Loucy (cell line): ENCODE results near the gene SLC25A13.

Experiments
- H2AFZ ChIP-seq: fragments of 200-600 bp; sonication (generic); 2 replicates; pipeline ENCODE4 v1.6.0; 2016; ENCODE audit warnings: antibody characterized with exemption, mild to moderate bottlenecking, low read length, moderate library complexity
- H3F3A ChIP-seq: fragments of 200-600 bp; 2 replicates; pipeline ENCODE4 v1.6.0; 2016; ENCODE audit warnings: antibody characterized with exemption, low read depth, mild to moderate bottlenecking
- H3K27me3 ChIP-seq: fragments of 200-600 bp; sonication (generic); 2 replicates; pipeline ENCODE4 v1.6.1; 2014; ENCODE audit warnings: low read length, mild to moderate bottlenecking; ENCODE audit not compliant: insufficient read depth, poor library complexity, severe bottlenecking
- H3K36me3 ChIP-seq: fragments of 200-600 bp; sonication (generic); 2 replicates; pipeline ENCODE4 v1.6.1; 2016; ENCODE audit warnings: low read length; ENCODE audit not compliant: insufficient read depth
- H3K4me1 ChIP-seq: fragments of 200-600 bp; sonication (generic); 2 replicates; pipeline ENCODE4 v1.5.1; 2014; ENCODE audit warnings: low read length, mild to moderate bottlenecking; ENCODE audit not compliant: insufficient read depth, poor library complexity, severe bottlenecking
- H3K4me2 ChIP-seq: fragments of 200-600 bp; sonication (generic); 2 replicates; pipeline ENCODE4 v1.6.0; 2014; ENCODE audit warnings: antibody characterized with exemption, low read length, low read depth, mild to moderate bottlenecking; ENCODE audit not compliant: poor library complexity, severe bottlenecking
- H3K4me3 ChIP-seq: fragments of 200-600 bp; sonication (generic); 2 replicates; pipeline ENCODE4 v1.5.1; 2014; ENCODE audit warnings: low read length, mild to moderate bottlenecking, mixed read lengths; ENCODE audit not compliant: poor library complexity, severe bottlenecking
- H3K79me2 ChIP-seq: fragments of 200-600 bp; sonication (generic); 2 replicates; pipeline ENCODE4 v1.6.1; 2014; ENCODE audit warnings: low read length; ENCODE audit not compliant: insufficient read depth
- H3K9ac ChIP-seq: fragments of 200-600 bp; sonication (generic); 2 replicates; pipeline ENCODE4 v1.6.0; 2014; ENCODE audit warnings: mild to moderate bottlenecking, low read depth, low read length, moderate library complexity; ENCODE audit not compliant: poor library complexity, severe bottlenecking
- H3K9me2 ChIP-seq: fragments of 200-600 bp; sonication (generic); replicated peaks from 2 replicates; pipeline ENCODE4 v1.6.1; 2016; ENCODE audit warnings: low read depth, low read length, mixed read lengths
- H3K9me3 ChIP-seq: fragments of 200-600 bp; sonication (generic); 2 replicates; pipeline ENCODE4 v1.6.1; 2014; ENCODE audit warnings: mild to moderate bottlenecking, antibody characterized with exemption, low read length, low read depth; ENCODE audit not compliant: insufficient read depth
- H4K20me1 ChIP-seq: fragments of 200-600 bp; sonication (generic); 2 replicates; pipeline ENCODE4 v1.6.0; 2014; ENCODE audit warnings: antibody characterized with exemption, low read length, mild to moderate bottlenecking; ENCODE audit not compliant: insufficient read depth, poor library complexity, severe bottlenecking
- CTCF ChIP-seq: fragments of 200-600 bp; sonication (generic); conservative IDR thresholded peaks from 2 replicates; pipeline ENCODE4 v1.5.1; 2014; ENCODE audit warnings: mild to moderate bottlenecking, antibody characterized with exemption, low read length
- EZH2phosphoT487 ChIP-seq: fragments of 200-600 bp; IDR thresholded peaks from 2 replicates; pipeline ENCODE4 v1.6.1; 2018; ENCODE audit warnings: antibody characterized with exemption, mild to moderate bottlenecking, moderate library complexity, borderline replicate concordance

Gene SLC25A13

GRCh38 chr7:96182424-96183158, 139.3 kb downstream of the SLC25A13 start:
- Histone ChIP-seq H3F3A (no peaks in the 10 kb centered on the region; the same call in 1 of the 2 replicates), H3K9me3 (no peaks in the 10 kb centered on the region), H2AFZ (no peak overlapping the region), H3K4me2 (no peak overlapping the region), H3K9ac (no peak overlapping the region), H3K4me1 (no peaks in the 10 kb centered on the region), H3K79me2 (no peaks in the 10 kb centered on the region), H3K27me3 (no peaks in the 10 kb centered on the region), H3K4me3 (no peak overlapping the region), H4K20me1 (no peaks in the 10 kb centered on the region), H3K36me3 (peaks cover 20% of the 10 kb centered on the region; the same call in 1 of the 2 replicates), H3K9me2 (no peaks in the 10 kb centered on the region)
- TF ChIP-seq CTCF, result no peak
- TF ChIP-seq EZH2phosphoT487, result no peak

- no peaks in the 10 kb centered on the region for H3K27me3 ChIP-seq
- H3K4me3 ChIP-seq, result no peak overlapping the region
- no peak overlapping the region for H2AFZ ChIP-seq
- H3K4me2 ChIP-seq, result no peak overlapping the region
- H3K36me3 ChIP-seq, result peaks cover 20% of the 10 kb centered on the region; the same call in 1 of the 2 replicates
- no peaks in the 10 kb centered on the region for H3F3A ChIP-seq
- H3K9ac ChIP-seq, result no peak overlapping the region
- H3K4me1 ChIP-seq, result no peaks in the 10 kb centered on the region
- H3K9me2 ChIP-seq, result no peaks in the 10 kb centered on the region
- no peaks in the 10 kb centered on the region for H4K20me1 ChIP-seq
- H3K79me2 ChIP-seq, result no peaks in the 10 kb centered on the region
- TF ChIP-seq CTCF, result no peak
- no peak for TF ChIP-seq EZH2phosphoT487
- H3K9me3 ChIP-seq, result no peaks in the 10 kb centered on the region
Observed at GRCh38 chr7:96181174-96181573, 140.7 kb downstream of the SLC25A13 start.

GRCh38 chr7:96179837-96180236, 142.1 kb downstream of the SLC25A13 start:
- Histone ChIP-seq H3K9me2 (no peaks in the 10 kb centered on the region), H3K4me3 (no peak overlapping the region), H2AFZ (no peak overlapping the region), H3K4me2 (no peak overlapping the region), H3K9me3 (no peaks in the 10 kb centered on the region), H3K36me3 (peaks cover 16% of the 10 kb centered on the region; the same call in 1 of the 2 replicates), H3K9ac (no peak overlapping the region), H3F3A (no peaks in the 10 kb centered on the region), H3K79me2 (no peaks in the 10 kb centered on the region), H3K4me1 (no peaks in the 10 kb centered on the region), H4K20me1 (no peaks in the 10 kb centered on the region), H3K27me3 (no peaks in the 10 kb centered on the region)
- no peak for TF ChIP-seq CTCF
- TF ChIP-seq EZH2phosphoT487, result no peak
